GM18870 (cell line): ENCODE results near the gene BRD2.
A peak's percentile ranks its signal among the peaks of the same experiment; 100 is the strongest.

Source experiments
- ATAC-seq: cut with Tn5 transposase; IDR thresholded peaks from one replicate; pipeline ENCODE4 v1.9.1; 2021; ENCODE audit warnings: moderate library complexity; ENCODE audit not compliant: unreplicated experiment

The BRD2 gene

GRCh38 chr6:33023536-33023935 is 55.1 kb downstream of the BRD2 start:
- ATAC-seq: no peak

GRCh38 chr6:33024521-33024920 is 56.1 kb downstream of the BRD2 start:
- no peak for ATAC-seq

GRCh38 chr6:33028220-33028849 is 59.9 kb downstream of the BRD2 start:
- no peak for ATAC-seq

DNA sequence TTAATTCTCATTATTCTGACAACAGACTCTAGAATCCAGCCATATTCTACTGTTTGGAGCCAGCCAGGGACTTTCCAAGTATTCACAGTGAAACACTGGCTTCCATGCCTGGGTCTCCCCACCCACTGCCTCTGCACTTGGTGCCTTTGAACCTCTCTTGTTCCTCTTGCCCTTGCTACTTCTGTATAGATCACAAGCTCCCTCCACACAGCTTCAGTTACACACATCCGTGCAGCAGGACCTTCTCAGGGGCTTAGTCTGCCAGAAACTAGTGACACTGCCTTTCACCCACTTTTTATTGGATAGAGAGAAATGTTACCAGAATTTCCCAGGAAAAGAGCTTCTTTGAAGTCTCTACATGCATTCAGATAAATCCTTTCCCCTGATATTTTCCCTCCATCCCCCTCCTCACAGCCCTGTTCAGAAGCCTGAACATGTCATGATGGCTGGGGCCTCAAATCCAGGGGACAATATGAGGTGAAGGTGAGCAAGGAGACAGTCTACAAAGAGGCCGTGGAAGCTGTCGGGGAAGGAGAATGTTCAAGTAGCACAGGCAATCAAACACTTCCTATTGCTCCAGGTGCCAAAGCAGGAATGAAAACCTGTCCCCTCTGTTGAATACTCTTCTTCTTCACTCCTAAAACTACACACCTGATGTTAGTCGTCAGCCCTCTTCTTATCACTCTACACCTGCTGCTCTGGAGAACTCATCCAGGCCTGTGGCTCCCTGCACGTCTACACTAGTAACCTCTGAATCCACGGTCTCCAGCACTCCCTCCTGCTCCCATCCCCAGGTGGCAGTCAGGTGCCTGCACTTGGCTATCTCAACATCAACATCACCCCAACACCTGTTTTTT is 61.2 kb downstream of the BRD2 start:
- peak; percentile 72 for ATAC-seq

DNA sequence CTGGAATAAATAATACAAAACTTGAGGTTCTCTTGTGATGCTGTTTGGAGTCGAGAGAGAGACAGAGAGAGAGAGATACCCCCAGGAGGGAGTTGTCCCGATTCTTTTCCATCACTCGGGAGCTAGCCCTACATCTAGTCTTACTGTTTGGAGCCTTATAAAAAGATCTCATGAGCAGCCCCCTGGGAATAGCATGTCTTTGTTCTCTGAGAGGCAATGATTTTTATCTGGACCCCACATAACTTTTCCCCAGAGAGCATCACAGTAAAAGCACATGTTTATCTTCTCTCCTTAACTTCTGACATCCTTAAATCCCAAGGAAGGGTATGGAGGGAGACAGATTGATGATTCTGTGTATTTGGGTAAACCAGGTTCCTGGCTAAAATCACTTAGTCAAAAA is 61.9 kb downstream of the BRD2 start:
- no peak for ATAC-seq
